CD8-positive, alpha-beta memory T cell (primary cell): ENCODE results near the gene FOXC1. TPM values are rescaled to one million over a fixed set of nuclear protein-coding genes. Genes with fewer than 3 reads are reported as not detected.

Source experiments
- CTCF ChIA-PET: fragments of 350-600 bp; sonication (Branson Sonifier 250); formaldehyde crosslinking; loops from one replicate; lab custom pipeline; 2021; ENCODE audit warnings: antibody characterized with exemption; lab: Charles Lee
- POLR2A ChIA-PET: fragments of 350-600 bp; sonication (Branson Sonifier 250); formaldehyde crosslinking; loops from one replicate; lab custom pipeline; 2021; ENCODE audit warnings: antibody characterized with exemption; lab: Charles Lee
- DNase-seq, 5 donors: peaks; one replicate each; pipeline versions ENCODE4 v3.0.0 to v3.0.0-alpha.2; 2020 to 2022; ENCODE audit warnings: mixed read lengths in 1 of 5
- H3K27ac ChIP-seq: one replicate; pipeline ENCODE4 v1.7.0; 2013; ENCODE audit warnings: low read depth, mild to moderate bottlenecking, low read length, moderate library complexity
- H3K27me3 ChIP-seq: 2 replicates; pipeline ENCODE4 v1.7.0; 2013; ENCODE audit warnings: low read length, mild to moderate bottlenecking; ENCODE audit not compliant: insufficient read depth, poor library complexity, severe bottlenecking
- H3K36me3 ChIP-seq: 2 replicates; pipeline ENCODE4 v1.7.0; 2013; ENCODE audit warnings: mild to moderate bottlenecking, low read length, moderate library complexity; ENCODE audit not compliant: insufficient read depth
- H3K4me1 ChIP-seq: 2 replicates; pipeline ENCODE4 v1.7.0; 2013; ENCODE audit warnings: mild to moderate bottlenecking, low read length, moderate library complexity; ENCODE audit not compliant: insufficient read depth
- H3K4me3 ChIP-seq: 2 replicates; pipeline ENCODE4 v1.7.0; 2013; ENCODE audit warnings: mild to moderate bottlenecking, low read length
- H3K9me3 ChIP-seq: 2 replicates; pipeline ENCODE4 v1.7.0; 2013; ENCODE audit warnings: mild to moderate bottlenecking, low read length
- H3K27ac Mint-ChIP-seq, 8 donors: one replicate each; pipeline ENCODE4 v1.8.0; 2020 to 2021; ENCODE audit warnings: mixed read lengths in 8 of 8, mild to moderate bottlenecking in 6 of 8, inconsistent platforms in 3 of 8, moderate library complexity in 3 of 8
- H3K27me3 Mint-ChIP-seq, 2 donors: one replicate each; pipeline ENCODE4 v1.8.0; 2020 to 2021; ENCODE audit warnings: mixed read lengths in 2 of 2, mild to moderate bottlenecking in 1 of 2, moderate library complexity in 1 of 2
- H3K36me3 Mint-ChIP-seq, 3 donors: one replicate each; pipeline ENCODE4 v1.8.0; 2020 to 2021; ENCODE audit warnings: mixed read lengths in 3 of 3, inconsistent platforms in 1 of 3, mild to moderate bottlenecking in 1 of 3
- H3K4me1 Mint-ChIP-seq, 3 donors: one replicate each; pipeline ENCODE4 v1.8.0; 2020 to 2021; ENCODE audit warnings: mixed read lengths in 3 of 3, inconsistent platforms in 1 of 3, mild to moderate bottlenecking in 1 of 3
- H3K4me3 Mint-ChIP-seq, 7 donors: one replicate each; pipeline ENCODE4 v1.8.0; 2020 to 2021; ENCODE audit warnings: mixed read lengths in 7 of 7, mild to moderate bottlenecking in 6 of 7, moderate library complexity in 4 of 7, inconsistent platforms in 2 of 7
- H3K9me3 Mint-ChIP-seq, 5 donors: one replicate each; pipeline ENCODE4 v1.8.0; 2020 to 2022; ENCODE audit warnings: mixed read lengths in 5 of 5, mild to moderate bottlenecking in 3 of 5, moderate library complexity in 2 of 5, inconsistent platforms in 1 of 5
- polyA plus RNA-seq: library from polyadenylated mRNA; unstranded; fragments of 300-500 nt; fragmentation: Illumina TruSeq; gene quantifications from one replicate; pipeline ENCODE4 v1.2.3, GENCODE V29; 2021
- total RNA-seq, 2 experiments: library from RNA; stranded (reverse); gene quantifications; one replicate each; pipeline ENCODE4 v1.2.3, GENCODE V29; 2021

Gene FOXC1
- total and polyA plus RNA-seq, 3 experiments from 2014 or later, result not detected

GRCh38 chr6:1586861-1587450 is 22.8 kb upstream of the FOXC1 start:
- no peaks in the 10 kb centered on the region for H3K36me3 Mint-ChIP-seq

GRCh38 chr6:1587546-1587945 is 22.2 kb upstream of the FOXC1 start:
- Mint-ChIP-seq H3K4me1 (no peaks in the 10 kb centered on the region), H3K4me3 (no peak overlapping the region)
- POLR2A ChIA-PET, result no interaction called here

More at GRCh38 chr6:1586861-1587450, 22.8 kb upstream of the FOXC1 start:
- no peaks in the 10 kb centered on the region for H3K9me3 Mint-ChIP-seq
- Histone ChIP-seq H3K4me1 (no peaks in the 10 kb centered on the region), H3K9me3 (no peaks in the 10 kb centered on the region), H3K27ac (no peak overlapping the region), H3K27me3 (no peaks in the 10 kb centered on the region), H3K4me3 (no peak overlapping the region), H3K36me3 (no peaks in the 10 kb centered on the region)
- H3K4me1 Mint-ChIP-seq, result no peaks in the 10 kb centered on the region
- H3K27ac Mint-ChIP-seq, result peak overlapping the region in 1 of 8 donors; percentile 56
- H3K27me3 Mint-ChIP-seq, result peaks cover 17 to 30% of the 10 kb centered on the region in 2 donors
- CTCF ChIA-PET, result no interaction called here
- H3K4me3 Mint-ChIP-seq, result no peak overlapping the region
- no peak for DNase-seq
- POLR2A ChIA-PET, result no interaction called here

GRCh38 chr6:1587977-1588376 is 21.7 kb upstream of the FOXC1 start:
- H3K27ac Mint-ChIP-seq, result no peak overlapping the region
- Histone ChIP-seq H3K36me3 (no peaks in the 10 kb centered on the region), H3K4me1 (no peaks in the 10 kb centered on the region), H3K4me3 (no peak overlapping the region), H3K27me3 (no peaks in the 10 kb centered on the region), H3K9me3 (no peaks in the 10 kb centered on the region), H3K27ac (no peak overlapping the region)
- no peaks in the 10 kb centered on the region for H3K36me3 Mint-ChIP-seq
- DNase-seq, result no peak
- H3K9me3 Mint-ChIP-seq, result no peaks in the 10 kb centered on the region
- POLR2A ChIA-PET, result no interaction called here
- H3K4me3 Mint-ChIP-seq, result no peak overlapping the region
- H3K27me3 Mint-ChIP-seq, result peaks cover 16 to 34% of the 10 kb centered on the region in 2 donors
- CTCF ChIA-PET, result no interaction called here
- no peaks in the 10 kb centered on the region for H3K4me1 Mint-ChIP-seq

More at GRCh38 chr6:1587546-1587945, 22.2 kb upstream of the FOXC1 start:
- no peaks in the 10 kb centered on the region for H3K36me3 ChIP-seq
- no peaks in the 10 kb centered on the region for H3K4me1 ChIP-seq
- CTCF ChIA-PET, result no interaction called here
- no peaks in the 10 kb centered on the region for H3K36me3 Mint-ChIP-seq
- no peak overlapping the region for H3K4me3 ChIP-seq
- no peaks in the 10 kb centered on the region for H3K9me3 ChIP-seq
- no peaks in the 10 kb centered on the region for H3K9me3 Mint-ChIP-seq
- no peaks in the 10 kb centered on the region for H3K27me3 ChIP-seq
- H3K27ac Mint-ChIP-seq, result no peak overlapping the region
- no peak overlapping the region for H3K27ac ChIP-seq
- DNase-seq, result no peak
- H3K27me3 Mint-ChIP-seq, result peaks cover 15 to 31% of the 10 kb centered on the region in 2 donors

- Mint-ChIP-seq H3K4me1 (no peaks in the 10 kb centered on the region), H3K36me3 (no peaks in the 10 kb centered on the region), H3K27ac (no peak overlapping the region), H3K27me3 (peaks cover 15 to 43% of the 10 kb centered on the region in 2 donors), H3K4me3 (no peak overlapping the region), H3K9me3 (no peaks in the 10 kb centered on the region)
- POLR2A ChIA-PET, result no interaction called here
- Histone ChIP-seq H3K27me3 (no peaks in the 10 kb centered on the region), H3K4me1 (no peaks in the 10 kb centered on the region), H3K4me3 (no peak overlapping the region), H3K9me3 (no peaks in the 10 kb centered on the region), H3K27ac (no peak overlapping the region), H3K36me3 (no peaks in the 10 kb centered on the region)
- CTCF ChIA-PET, result no interaction called here
- no peak for DNase-seq
Observed at GRCh38 chr6:1589208-1589607, 20.5 kb upstream of the FOXC1 start.

- Mint-ChIP-seq H3K36me3 (no peaks in the 10 kb centered on the region), H3K9me3 (no peaks in the 10 kb centered on the region), H3K27ac (no peak overlapping the region), H3K27me3 (peaks cover 15 to 49% of the 10 kb centered on the region in 2 donors), H3K4me3 (no peak overlapping the region), H3K4me1 (no peaks in the 10 kb centered on the region)
- ChIA-PET CTCF (interaction anchor here (1.0 kb wide), 1 partner anchor 1044 kb away, joined by 3 read pairs; no protein-coding TSS in a partner anchor), POLR2A (no interaction called here)
- Histone ChIP-seq H3K4me3 (no peak overlapping the region), H3K27me3 (peaks cover 6% of the 10 kb centered on the region), H3K36me3 (no peaks in the 10 kb centered on the region), H3K9me3 (no peaks in the 10 kb centered on the region), H3K4me1 (no peaks in the 10 kb centered on the region), H3K27ac (no peak overlapping the region)
- DNase-seq, result no peak
Observed at GRCh38 chr6:1590580-1590979, 19.1 kb upstream of the FOXC1 start.

GRCh38 chr6:1591243-1591642 is 18.5 kb upstream of the FOXC1 start:
- H3K4me3 ChIP-seq, result no peak overlapping the region
- POLR2A ChIA-PET, result no interaction called here
- no peak overlapping the region for H3K4me3 Mint-ChIP-seq
- no peaks in the 10 kb centered on the region for H3K36me3 Mint-ChIP-seq
- H3K27me3 ChIP-seq, result peaks cover 13% of the 10 kb centered on the region
- H3K27me3 Mint-ChIP-seq, result peaks cover 21 to 51% of the 10 kb centered on the region in 2 donors
- no peaks in the 10 kb centered on the region for H3K9me3 Mint-ChIP-seq
- no peak for DNase-seq
- peaks cover 4% of the 10 kb centered on the region for H3K4me1 ChIP-seq
- no peak overlapping the region for H3K27ac Mint-ChIP-seq
- H3K4me1 Mint-ChIP-seq, result peaks cover 2 to 5% (median 3%) of the 10 kb centered on the region in 3 donors
- H3K9me3 ChIP-seq, result no peaks in the 10 kb centered on the region
- H3K27ac ChIP-seq, result no peak overlapping the region
- CTCF ChIA-PET, result interaction anchor here (1.0 to 1.5 kb wide), 2 partner anchors 1043 kb away, joined by 3 to 4 read pairs; no protein-coding TSS in a partner anchor
- no peaks in the 10 kb centered on the region for H3K36me3 ChIP-seq

GRCh38 chr6:1591926-1592325 is 17.8 kb upstream of the FOXC1 start:
- ChIA-PET CTCF (interaction anchor here (1.5 kb wide), 1 partner anchor 1043 kb away, joined by 4 read pairs; no protein-coding TSS in a partner anchor), POLR2A (no interaction called here)
- H3K4me1 Mint-ChIP-seq, result peaks cover 3 to 8% (median 5%) of the 10 kb centered on the region in 3 donors
- no peak for DNase-seq
- Histone ChIP-seq H3K4me1 (peaks cover 7% of the 10 kb centered on the region), H3K4me3 (no peak overlapping the region), H3K27ac (no peak overlapping the region), H3K36me3 (no peaks in the 10 kb centered on the region), H3K9me3 (no peaks in the 10 kb centered on the region), H3K27me3 (peaks cover 19% of the 10 kb centered on the region)
- H3K9me3 Mint-ChIP-seq, result no peaks in the 10 kb centered on the region
- peak overlapping the region in 1 of 8 donors; percentile 96 for H3K27ac Mint-ChIP-seq
- peaks cover 23 to 57% of the 10 kb centered on the region in 2 donors for H3K27me3 Mint-ChIP-seq
- H3K36me3 Mint-ChIP-seq, result no peaks in the 10 kb centered on the region
- no peak overlapping the region for H3K4me3 Mint-ChIP-seq

- Histone ChIP-seq H3K4me1 (peaks cover 7% of the 10 kb centered on the region), H3K27me3 (peaks cover 28% of the 10 kb centered on the region), H3K9me3 (no peaks in the 10 kb centered on the region), H3K36me3 (no peaks in the 10 kb centered on the region), H3K4me3 (no peak overlapping the region), H3K27ac (no peak overlapping the region)
- Mint-ChIP-seq H3K9me3 (no peaks in the 10 kb centered on the region), H3K4me3 (no peak overlapping the region), H3K27me3 (peaks cover 28 to 62% of the 10 kb centered on the region in 2 donors), H3K4me1 (peaks cover 3 to 8% (median 5%) of the 10 kb centered on the region in 3 donors), H3K27ac (no peak overlapping the region), H3K36me3 (no peaks in the 10 kb centered on the region)
- ChIA-PET POLR2A (no interaction called here), CTCF (interaction anchor here (0.6 to 10.7 kb wide), 3 partner anchors 1039 to 1042 kb away, joined by 3 to 150 read pairs (median 4); no protein-coding TSS in a partner anchor)
- DNase-seq, result no peak
Observed at GRCh38 chr6:1592852-1593251, 16.9 kb upstream of the FOXC1 start.
